ENCODE data around the gene BRD8.
"Not testable (repeated sequence)": the region's sequence is repeated elsewhere in the genome, so short reads cannot be mapped to it uniquely, and the experiment has no call there.

BRD8 gene

GRCh38 chr5:138160706-138161105 is 17.7 kb downstream of the BRD8 start:
- Histone ChIP-seq H3K4me1 (ENCODE audit: control insufficient read depth in 1 of 2, insufficient read depth in 1 of 2, low read depth in 1 of 2, low read length in 1 of 2) (no peaks in the 10 kb centered on the region), H3K36me3 (peaks cover 100% of the 10 kb centered on the region), H3K4me3 (ENCODE audit: low read depth in 1 of 2, low read length in 1 of 2) (no peak overlapping the region), H3K27ac (no peak overlapping the region), H3K9me3 (no peaks in the 10 kb centered on the region), H3K27me3 (no peaks in the 10 kb centered on the region)
- TF ChIP-seq CTCF (IDR thresholded peaks at IDR 0.05), result no peak

GRCh38 chr5:138159666-138160065 is 18.8 kb downstream of the BRD8 start:
- H3K27me3 ChIP-seq, result no peaks in the 10 kb centered on the region
- no peaks in the 10 kb centered on the region for H3K4me1 ChIP-seq (ENCODE audit: control insufficient read depth in 1 of 2, insufficient read depth in 1 of 2, low read depth in 1 of 2, low read length in 1 of 2)
- no peak overlapping the region for H3K27ac ChIP-seq
- no peaks in the 10 kb centered on the region for H3K9me3 ChIP-seq
- H3K36me3 ChIP-seq, result peaks cover 92% of the 10 kb centered on the region
- H3K4me3 ChIP-seq (ENCODE audit: low read depth in 1 of 2, low read length in 1 of 2), result no peak overlapping the region
- no peak for TF ChIP-seq CTCF (IDR thresholded peaks at IDR 0.05)

- Histone ChIP-seq H3K36me3 (peaks cover 72% of the 10 kb centered on the region), H3K27ac (no peak overlapping the region), H3K9me3 (no peaks in the 10 kb centered on the region), H3K4me1 (ENCODE audit: control insufficient read depth in 1 of 2, insufficient read depth in 1 of 2, low read depth in 1 of 2, low read length in 1 of 2) (no peaks in the 10 kb centered on the region), H3K27me3 (peaks cover 6% of the 10 kb centered on the region), H3K4me3 (ENCODE audit: low read depth in 1 of 2, low read length in 1 of 2) (no peak overlapping the region)
- TF ChIP-seq CTCF (IDR thresholded peaks at IDR 0.05), result no peak
Measured at GRCh38 chr5:138157626-138158025, 20.8 kb downstream of the BRD8 start.

- Histone ChIP-seq H3K27me3 (peaks cover 15% of the 10 kb centered on the region), H3K36me3 (peaks cover 56% of the 10 kb centered on the region)
- not testable (repeated sequence) for H3K4me3 ChIP-seq (ENCODE audit: low read depth in 1 of 2, low read length in 1 of 2); H3K27ac ChIP-seq; H3K4me1 ChIP-seq (ENCODE audit: control insufficient read depth in 1 of 2, insufficient read depth in 1 of 2, low read depth in 1 of 2, low read length in 1 of 2); H3K9me3 ChIP-seq
Measured at GRCh38 chr5:138155977-138156376, 22.5 kb downstream of the BRD8 start.

- no peak overlapping the region for H3K4me3 ChIP-seq (ENCODE audit: low read depth in 1 of 2, low read length in 1 of 2)
- no peaks in the 10 kb centered on the region for H3K4me1 ChIP-seq (ENCODE audit: control insufficient read depth in 1 of 2, insufficient read depth in 1 of 2, low read depth in 1 of 2, low read length in 1 of 2)
Measured at GRCh38 chr5:138149530-138149929, 28.9 kb downstream of the BRD8 start.

GRCh38 chr5:138148811-138149210 is 29.6 kb downstream of the BRD8 start:
- Histone ChIP-seq H3K4me1 (ENCODE audit: control insufficient read depth in 1 of 2, insufficient read depth in 1 of 2, low read depth in 1 of 2, low read length in 1 of 2) (no peaks in the 10 kb centered on the region), H3K27ac (no peak overlapping the region), H3K27me3 (peaks cover 30% of the 10 kb centered on the region), H3K36me3 (no peaks in the 10 kb centered on the region), H3K4me3 (ENCODE audit: low read depth in 1 of 2, low read length in 1 of 2) (no peak overlapping the region), H3K9me3 (no peaks in the 10 kb centered on the region)
- no peak for TF ChIP-seq CTCF (IDR thresholded peaks at IDR 0.05)

More at GRCh38 chr5:138149530-138149929, 28.9 kb downstream of the BRD8 start:
- peaks cover 30% of the 10 kb centered on the region for H3K27me3 ChIP-seq
- H3K9me3 ChIP-seq, result no peaks in the 10 kb centered on the region
- no peaks in the 10 kb centered on the region for H3K36me3 ChIP-seq
- no peak overlapping the region for H3K27ac ChIP-seq
- no peak for TF ChIP-seq CTCF (IDR thresholded peaks at IDR 0.05)

- Histone ChIP-seq H3K27me3 (peaks cover 39% of the 10 kb centered on the region), H3K4me1 (ENCODE audit: control insufficient read depth in 1 of 2, insufficient read depth in 1 of 2, low read depth in 1 of 2, low read length in 1 of 2) (peaks cover 0 to 14% of the 10 kb centered on the region in 2 experiments)
- H3K9me3 ChIP-seq; H3K36me3 ChIP-seq; H3K4me3 ChIP-seq (ENCODE audit: low read depth in 1 of 2, low read length in 1 of 2); H3K27ac ChIP-seq: not testable (repeated sequence)
Measured at GRCh38 chr5:138143578-138143977, 34.9 kb downstream of the BRD8 start.
